M059J (cell line): ENCODE results near the gene TMED3. TPM values are rescaled to one million over a fixed set of nuclear protein-coding genes. Genes with fewer than 3 reads are reported as not detected.
A peak's percentile ranks its signal among the peaks of the same experiment; 100 is the strongest.
"Not testable (repeated sequence)": the region's sequence is repeated elsewhere in the genome, so short reads cannot be mapped to it uniquely, and the experiment has no call there.

ENCODE experiments used
- DNase-seq: peaks from one replicate; pipeline ENCODE4 v3.0.0-alpha.2; 2012; ENCODE audit warnings: low read depth
- total RNA-seq: library from RNA; depleted of rRNA; stranded (reverse); fragments of >200 nt; shearing (Covaris generic); gene quantifications from 2 replicates; pipeline ENCODE4 v1.2.3, GENCODE V29; 2014

The TMED3 gene
- total RNA-seq, 1 experiment from 2014 or later: 184 TPM

- DNase-seq: no peak
These were observed 6.0 kb downstream of the TMED3 start for GRCh38 chr15:79316864-79317263.

GRCh38 chr15:79319973-79320372 is 9.1 kb downstream of the TMED3 start:
- not testable (repeated sequence) for DNase-seq

GRCh38 chr15:79321876-79322275 is 11.0 kb downstream of the TMED3 start:
- no peak for DNase-seq

- no peak for DNase-seq
These were observed 11.4 kb downstream of the TMED3 start for GRCh38 chr15:79322306-79322705.

- no peak for DNase-seq
These were observed 12.0 kb downstream of the TMED3 start for GRCh38 chr15:79322945-79323344.

GRCh38 chr15:79329171-79329611 is 18.3 kb downstream of the TMED3 start:
- peak; percentile 75 for DNase-seq

- DNase-seq: no peak
These were observed 22.1 kb downstream of the TMED3 start for GRCh38 chr15:79332824-79333510.

GRCh38 chr15:79337591-79337990 is 26.7 kb downstream of the TMED3 start:
- no peak for DNase-seq

GRCh38 chr15:79339588-79340314 is 28.8 kb downstream of the TMED3 start:
- peak; percentile 42 for DNase-seq

- no peak for DNase-seq
These were observed 29.3 kb downstream of the TMED3 start for GRCh38 chr15:79340315-79340602.

- DNase-seq: no peak
These were observed 30.5 kb downstream of the TMED3 start for GRCh38 chr15:79341396-79341795.

- DNase-seq: no peak
These were observed 38.6 kb downstream of the TMED3 start for GRCh38 chr15:79349525-79349924.

GRCh38 chr15:79352206-79352605 is 41.3 kb downstream of the TMED3 start:
- DNase-seq: no peak

GRCh38 chr15:79357566-79357965 is 46.7 kb downstream of the TMED3 start:
- no peak for DNase-seq

GRCh38 chr15:79358069-79358468 is 47.2 kb downstream of the TMED3 start:
- DNase-seq: no peak

GRCh38 chr15:79364571-79365240 is 53.8 kb downstream of the TMED3 start:
- no peak for DNase-seq

- no peak for DNase-seq
These were observed 54.9 kb downstream of the TMED3 start for GRCh38 chr15:79365765-79366164.

GRCh38 chr15:79366691-79367090 is 55.8 kb downstream of the TMED3 start:
- peak; percentile 17 for DNase-seq

- no peak for DNase-seq
These were observed 59.8 kb downstream of the TMED3 start for GRCh38 chr15:79370716-79371115.

- no peak for DNase-seq
These were observed 60.7 kb downstream of the TMED3 start for GRCh38 chr15:79371591-79371990.

- no peak for DNase-seq
These were observed 61.5 kb downstream of the TMED3 start for GRCh38 chr15:79372428-79372827.
